Stomach (tissue), 4 donors: Measurements from ENCODE around the gene AIG1.

ENCODE experiments used
- EP300 ChIP-seq: sonication (generic); formaldehyde crosslinking; IDR thresholded peaks from one replicate; pipeline ENCODE4 v1.6.1; 2017; ENCODE audit warnings: antibody characterized with exemption
- POLR2A ChIP-seq, 4 donors: fragments of 450-650 bp; IDR thresholded peaks; one replicate each; pipeline ENCODE4 v1.6.1; 2016; ENCODE audit warnings: antibody characterized with exemption in 4 of 4, control low read depth in 2 of 4, mild to moderate bottlenecking in 1 of 4, moderate library complexity in 1 of 4
- POLR2AphosphoS5 ChIP-seq, 3 donors: sonication (generic); formaldehyde crosslinking; IDR thresholded peaks; one replicate each; pipeline ENCODE4 v1.6.1; 2016; ENCODE audit warnings: antibody characterized with exemption in 3 of 3
- TF ChIP-seq, protein P1 (sequence below), 7 experiments: fragments of 450-650 bp in 4 of 7; fragments of 200-600 bp in 3 of 7; sonication (generic) in 3 of 7; IDR thresholded peaks; one replicate each; pipeline ENCODE4 v1.5.1; 2016 to 2019; ENCODE audit warnings: antibody characterized with exemption in 7 of 7, control low read depth in 2 of 7, mild to moderate bottlenecking in 1 of 7

DNA sequence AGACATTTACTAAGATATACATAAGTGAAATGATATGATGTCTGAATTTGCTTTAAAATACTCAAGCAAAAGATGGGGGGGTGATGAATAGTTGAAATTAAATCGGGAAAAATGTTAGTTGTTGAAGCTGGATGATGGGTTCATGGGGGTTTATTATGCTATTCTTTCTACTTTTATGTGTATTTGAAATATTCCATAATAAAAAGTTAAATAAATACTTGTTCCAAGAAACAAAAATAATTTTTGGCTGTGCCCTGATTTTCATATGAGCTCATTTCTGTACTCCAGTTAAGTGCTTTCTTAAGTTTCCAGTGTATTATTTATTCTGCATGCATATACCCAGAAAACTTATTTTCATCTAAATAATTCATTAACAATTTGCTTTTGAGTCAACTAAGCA, 138.6 kb downstream of the AIG1 start:
- TF ChIP-seq, protein P1, sequence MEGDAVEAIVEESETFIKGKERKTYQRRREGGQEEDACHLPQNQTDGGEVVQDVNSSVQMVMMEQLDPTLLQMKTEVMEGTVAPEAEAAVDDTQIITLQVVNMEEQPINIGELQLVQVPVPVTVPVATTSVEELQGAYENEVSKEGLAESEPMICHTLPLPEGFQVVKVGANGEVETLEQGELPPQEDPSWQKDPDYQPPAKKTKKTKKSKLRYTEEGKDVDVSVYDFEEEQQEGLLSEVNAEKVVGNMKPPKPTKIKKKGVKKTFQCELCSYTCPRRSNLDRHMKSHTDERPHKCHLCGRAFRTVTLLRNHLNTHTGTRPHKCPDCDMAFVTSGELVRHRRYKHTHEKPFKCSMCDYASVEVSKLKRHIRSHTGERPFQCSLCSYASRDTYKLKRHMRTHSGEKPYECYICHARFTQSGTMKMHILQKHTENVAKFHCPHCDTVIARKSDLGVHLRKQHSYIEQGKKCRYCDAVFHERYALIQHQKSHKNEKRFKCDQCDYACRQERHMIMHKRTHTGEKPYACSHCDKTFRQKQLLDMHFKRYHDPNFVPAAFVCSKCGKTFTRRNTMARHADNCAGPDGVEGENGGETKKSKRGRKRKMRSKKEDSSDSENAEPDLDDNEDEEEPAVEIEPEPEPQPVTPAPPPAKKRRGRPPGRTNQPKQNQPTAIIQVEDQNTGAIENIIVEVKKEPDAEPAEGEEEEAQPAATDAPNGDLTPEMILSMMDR (IDR thresholded peaks at IDR 0.05): no peak
- TF ChIP-seq POLR2A (IDR thresholded peaks at IDR 0.05) (no peak), EP300 (no peak), POLR2AphosphoS5 (IDR thresholded peaks at IDR 0.05) (no peak)
